GM21515 (cell line): Measurements from ENCODE around the gene MTMR6.

Experiments used
- ATAC-seq: cut with Tn5 transposase; IDR thresholded peaks from one replicate; pipeline ENCODE4 v1.9.1; 2021; ENCODE audit not compliant: unreplicated experiment

MTMR6 gene

GRCh38 chr13:25218019-25218418 lies 69.3 kb downstream of the MTMR6 start:
- ATAC-seq, result no peak

DNA sequence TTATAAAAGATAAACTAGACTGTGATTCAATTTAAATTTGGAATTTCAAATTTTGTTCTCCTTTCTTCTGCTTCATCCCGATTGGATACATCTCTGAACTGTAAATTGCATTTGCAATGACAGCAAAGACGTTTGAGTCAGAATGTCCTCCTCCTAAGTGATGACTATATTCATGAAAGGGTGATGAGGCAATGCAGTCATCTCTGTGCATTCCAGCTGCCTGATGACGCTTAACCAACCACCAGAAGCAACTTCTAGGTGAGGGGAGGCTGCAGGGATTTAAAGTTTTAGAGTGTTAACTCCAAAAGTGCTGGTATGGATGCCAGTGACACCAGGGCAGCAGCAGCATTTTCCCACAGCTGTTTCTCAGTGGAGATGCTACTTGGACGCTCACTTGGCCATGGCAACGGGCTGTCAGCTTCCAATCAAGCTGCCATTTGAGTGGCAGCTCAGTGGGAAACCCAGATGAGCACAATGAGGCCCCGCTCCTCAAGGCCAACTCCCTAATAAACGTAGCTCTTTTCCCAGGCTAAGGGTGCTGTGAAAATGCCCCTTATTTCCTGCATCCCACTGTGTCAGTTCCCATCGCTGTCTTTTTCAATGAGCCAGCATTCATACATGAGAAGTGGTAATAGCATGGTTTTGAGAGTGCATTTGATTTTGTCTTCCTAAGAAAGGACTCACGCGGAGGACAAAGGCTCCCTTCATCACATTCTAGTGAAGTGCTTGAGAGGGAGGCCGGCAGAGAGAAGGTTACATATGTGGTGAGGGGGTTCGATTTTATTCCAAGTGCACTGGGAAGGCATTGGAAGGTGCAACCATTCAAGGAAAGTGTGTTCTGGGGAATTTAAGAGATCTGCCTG lies 70.0 kb downstream of the MTMR6 start:
- no peak for ATAC-seq

DNA sequence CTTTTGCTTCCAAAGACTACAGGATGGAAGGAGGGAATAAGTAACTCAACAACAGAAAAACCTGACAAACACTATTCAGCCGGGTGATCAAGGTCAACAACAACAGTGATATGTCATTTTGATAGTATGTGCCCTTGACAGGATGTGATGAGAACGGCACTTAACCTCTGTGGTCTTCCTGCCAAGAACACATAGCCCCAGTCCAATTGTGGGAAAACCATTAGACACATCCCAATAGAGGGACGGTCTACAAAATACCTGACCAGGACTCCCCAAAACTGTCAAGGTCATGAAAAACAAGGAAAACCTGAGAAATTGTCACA lies 72.1 kb downstream of the MTMR6 start:
- no peak for ATAC-seq

GRCh38 chr13:25214491-25215252 lies 72.6 kb downstream of the MTMR6 start:
- ATAC-seq, result no peak

GRCh38 chr13:25213715-25214114 lies 73.6 kb downstream of the MTMR6 start:
- no peak for ATAC-seq

DNA sequence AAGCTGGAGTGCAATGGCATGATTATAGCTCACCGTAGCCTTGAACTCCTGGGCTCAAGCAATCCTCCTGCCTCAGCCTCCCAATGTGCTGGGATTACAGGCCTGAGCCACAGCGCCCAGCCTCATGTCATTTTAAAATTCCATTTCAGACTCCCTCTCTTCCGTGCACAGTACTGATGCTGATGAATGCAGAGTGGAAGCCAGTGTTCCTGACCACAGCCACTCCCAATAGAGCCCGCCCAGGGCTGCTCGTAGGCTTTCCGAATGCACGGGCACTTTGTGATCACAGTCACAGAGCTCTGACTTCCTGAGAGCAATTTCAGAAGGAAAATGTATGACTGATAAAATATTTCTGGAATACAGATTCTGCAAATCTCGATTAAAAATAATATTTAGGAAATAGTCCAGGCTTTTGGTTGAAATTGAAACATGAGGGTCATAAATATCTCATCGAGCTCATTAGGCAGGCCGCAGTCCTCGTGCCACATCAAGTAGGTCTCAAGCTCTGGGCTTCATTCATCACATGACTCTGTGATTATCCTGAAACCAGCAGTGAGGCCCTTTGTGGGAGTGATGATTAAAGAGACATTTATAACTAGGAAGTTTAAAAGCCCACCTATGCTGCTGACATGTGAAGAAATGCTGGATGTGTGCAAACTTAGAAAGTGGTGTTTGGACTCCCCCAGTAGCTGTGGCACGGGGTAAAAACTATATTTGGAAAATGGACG lies 76.3 kb downstream of the MTMR6 start:
- ATAC-seq, result no peak

DNA sequence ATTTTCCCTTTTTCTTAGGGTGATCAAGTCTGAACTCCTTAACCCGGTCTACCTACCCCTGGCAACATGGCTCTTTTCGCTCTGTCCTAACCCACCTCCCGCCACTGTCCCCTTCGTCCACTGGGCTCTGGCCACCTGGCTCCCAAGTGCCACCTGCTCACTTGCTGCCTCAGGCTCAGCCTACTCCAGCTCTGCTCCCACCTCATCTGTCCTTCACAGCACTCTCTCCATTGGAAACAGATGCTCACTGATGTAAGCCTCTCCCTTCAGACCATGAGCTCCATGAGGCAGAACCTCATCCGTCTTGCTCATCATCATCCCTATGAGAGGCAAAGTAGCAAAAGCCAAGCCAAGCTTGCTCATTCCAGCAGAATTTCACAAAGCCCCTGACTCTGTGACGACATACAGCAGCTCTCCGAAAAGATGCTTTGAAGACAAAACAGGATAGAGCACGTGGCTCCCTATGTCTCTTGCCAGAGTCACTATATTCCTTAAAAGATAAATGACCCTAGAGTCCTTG lies 79.9 kb downstream of the MTMR6 start:
- no peak for ATAC-seq

- no peak for ATAC-seq
Measured at GRCh38 chr13:25204863-25205262, 82.4 kb downstream of the MTMR6 start.

DNA sequence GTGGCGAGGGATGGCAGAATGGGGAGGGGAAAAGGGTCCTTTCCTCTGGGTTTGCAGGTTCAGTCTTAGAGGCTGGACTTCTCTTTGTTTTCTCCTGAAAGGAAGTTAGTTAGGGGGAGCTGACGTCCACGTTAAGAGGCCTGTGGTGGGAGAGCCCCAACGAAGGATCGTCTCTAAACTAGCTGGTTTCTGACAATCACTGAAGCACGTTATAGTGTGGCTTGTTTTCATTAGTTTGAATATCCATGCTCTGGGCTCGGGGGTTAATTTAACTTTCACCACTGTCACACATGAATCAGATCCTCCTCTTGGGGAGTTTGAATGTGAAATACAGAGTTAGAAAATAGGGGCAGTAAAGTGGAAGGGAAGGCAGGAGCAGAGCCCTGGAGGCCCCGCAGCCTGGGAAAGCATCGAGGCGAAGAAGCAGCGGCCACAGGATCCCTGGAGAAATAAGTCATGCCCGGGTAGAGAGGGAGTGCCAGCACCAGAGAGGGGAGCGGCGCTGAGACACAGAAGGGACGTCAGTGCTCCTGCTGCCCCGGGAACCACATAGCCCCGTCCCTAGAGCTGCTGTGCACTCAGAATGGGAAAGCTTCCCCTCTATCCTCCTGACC lies 84.1 kb downstream of the MTMR6 start:
- ATAC-seq, result no peak

GRCh38 chr13:25200783-25201182 lies 86.5 kb downstream of the MTMR6 start:
- ATAC-seq, result no peak

GRCh38 chr13:25198647-25199046 lies 88.6 kb downstream of the MTMR6 start:
- no peak for ATAC-seq

DNA sequence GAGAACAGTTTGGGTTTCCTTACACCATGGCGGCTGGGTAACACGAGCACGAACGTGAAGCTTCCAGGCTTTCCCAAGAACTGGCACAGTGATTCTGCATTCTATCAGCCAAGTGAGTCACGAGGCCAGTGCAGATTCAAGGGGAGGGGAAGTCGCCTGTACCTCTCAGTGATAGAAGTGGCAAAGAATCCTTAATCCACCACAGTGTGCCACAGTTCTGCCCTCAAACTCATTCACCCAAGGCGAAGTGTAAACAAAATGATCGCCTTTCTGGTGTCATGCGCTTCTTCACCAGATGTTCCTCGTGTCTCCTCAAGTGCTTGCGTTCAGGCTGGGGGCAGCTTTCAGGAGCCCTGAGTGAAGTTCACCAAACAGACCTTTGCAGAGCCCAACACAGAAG lies 90.3 kb downstream of the MTMR6 start:
- no peak for ATAC-seq
